Transverse colon (tissue), 4 donors: ENCODE data around the gene EFNA1. TPM values are rescaled to one million over a fixed set of nuclear protein-coding genes. Genes with fewer than 3 reads are reported as not detected.
A peak's percentile ranks its signal among the peaks of the same experiment; 100 is the strongest.

Experiments
- DNase-seq: peaks from one replicate; pipeline ENCODE4 v3.0.0-alpha.2; 2019
- H3K27ac ChIP-seq, 4 donors: fragments of 200-600 bp; sonication (generic); 2 replicates each; pipeline ENCODE4 v1.5.1; 2016 to 2018; ENCODE audit warnings: inconsistent platforms in 4 of 4
- H3K27me3 ChIP-seq: fragments of 200-600 bp; sonication (generic); 2 replicates; pipeline ENCODE4 v1.5.1; 2017; ENCODE audit warnings: inconsistent platforms
- H3K36me3 ChIP-seq, 4 donors: fragments of 200-600 bp; sonication (generic); 2 replicates each; pipeline ENCODE4 v1.5.1; 2017 to 2019; ENCODE audit warnings: inconsistent platforms in 4 of 4
- H3K4me1 ChIP-seq, 4 donors: fragments of 200-600 bp; sonication (generic); 2 replicates each; pipeline ENCODE4 v1.5.1; 2017 to 2020; ENCODE audit warnings: inconsistent platforms in 4 of 4
- H3K4me3 ChIP-seq, 4 donors: fragments of 200-600 bp; sonication (generic); 1 replicate in 1 of 4; 2 replicates in 3 of 4; pipeline versions ENCODE4 v1.5.1 to v1.6.1; 2017 to 2019; ENCODE audit warnings: inconsistent platforms in 4 of 4
- H3K9me3 ChIP-seq, 2 donors: fragments of 200-600 bp; sonication (generic); 2 replicates each; pipeline ENCODE4 v1.5.1; 2017 to 2019; ENCODE audit warnings: inconsistent platforms in 2 of 2
- CTCF ChIP-seq, 5 experiments: fragments of 200-600 bp in 3 of 5; fragments of 450-650 bp in 2 of 5; sonication (generic) in 3 of 5; IDR thresholded peaks; 1 replicate in 2 of 5; 2 replicates in 3 of 5; pipeline ENCODE4 v1.5.1; 2016 to 2017; ENCODE audit warnings: antibody characterized with exemption in 5 of 5, inconsistent platforms in 3 of 5, mild to moderate bottlenecking in 2 of 5, moderate library complexity in 1 of 5
- EP300 ChIP-seq: sonication (generic); formaldehyde crosslinking; IDR thresholded peaks from one replicate; pipeline ENCODE4 v1.6.1; 2017; ENCODE audit warnings: antibody characterized with exemption, low read depth
- POLR2A ChIP-seq: fragments of 450-650 bp; IDR thresholded peaks from one replicate; pipeline ENCODE4 v1.6.1; 2016; ENCODE audit warnings: antibody characterized with exemption, mild to moderate bottlenecking, moderate library complexity
- POLR2AphosphoS5 ChIP-seq, 3 donors: sonication (generic); formaldehyde crosslinking; IDR thresholded peaks; one replicate each; pipeline ENCODE4 v1.6.1; 2016; ENCODE audit warnings: antibody characterized with exemption in 3 of 3
- WGBS, 2 donors: methylation state at CpG; one replicate each; pipeline ENCODE4 v1.1.5; 2018; ENCODE audit warnings: low coverage in 1 of 2; 5-methylcytosine and 5-hydroxymethylcytosine counted together
- in situ Hi-C, 4 donors: fragments of 200-750 bp; cut with MboI; loops; one replicate each; pipeline versions ENCODE4 v1.15.0 to v1.15.1; 2017; ENCODE audit warnings: low sequenced_read_pairs in 3 of 4, low pct_ligation_motif_present in 1 of 4, low pct_unique_long_range_greater_than_20kb in 1 of 4
- intact Hi-C: fragments of 100-400 bp; cut with DNase I; formaldehyde crosslinking; loops from one replicate; pipeline ENCODE4 v1.15.1; 2023; ENCODE audit warnings: low total_unique reads
- total RNA-seq, 4 donors: library from RNA; depleted of rRNA; stranded (reverse); fragments of >200 nt; gene quantifications; one replicate each; pipeline ENCODE4 v1.1.0, GENCODE V29; 2016

EFNA1 gene
- total RNA-seq, 4 donors from 2014 or later: 18.5 to 108 (median 62.7) TPM

GRCh38 chr1:155092131-155092530 lies 35.5 kb upstream of the EFNA1 start:
- no peak for DNase-seq
- H3K36me3 ChIP-seq: no peaks in the 10 kb centered on the region
- peaks cover 12 to 26% (median 19%) of the 10 kb centered on the region in 4 donors for H3K4me1 ChIP-seq
- WGBS, 2 donors: 69% methylated on average over 6 of the region's 6 CpGs; no CpG with 5 or more reads in 1 of the 2 donors
- no peaks in the 10 kb centered on the region for H3K9me3 ChIP-seq
- H3K4me3 ChIP-seq: no peak overlapping the region
- H3K27ac ChIP-seq: no peak overlapping the region
- in situ Hi-C loops (loop anchor here (5.0 to 10.0 kb wide), 2 partner anchors 73 to 75 kb away; no protein-coding TSS in a partner anchor), intact Hi-C loops (loop anchor here (5.0 kb wide), 1 partner anchor 35 kb away; the partner anchor contains the start of gene EFNA1)
- TF ChIP-seq POLR2AphosphoS5 (IDR thresholded peaks at IDR 0.05) (no peak), CTCF (IDR thresholded peaks at IDR 0.05) (no peak), POLR2A (no peak), EP300 (no peak)
- no peaks in the 10 kb centered on the region for H3K27me3 ChIP-seq

GRCh38 chr1:155092641-155093040 lies 35.0 kb upstream of the EFNA1 start:
- no peak overlapping the region for H3K27ac ChIP-seq
- H3K4me3 ChIP-seq: no peak overlapping the region
- no peak for DNase-seq
- in situ Hi-C loops: loop anchor here (5.0 to 10.0 kb wide), 2 partner anchors 72 to 75 kb away; no protein-coding TSS in a partner anchor
- H3K9me3 ChIP-seq: no peaks in the 10 kb centered on the region
- no peaks in the 10 kb centered on the region for H3K36me3 ChIP-seq
- WGBS, 2 donors: 83% methylated on average over 12 of the region's 12 CpGs; no CpG with 5 or more reads in 1 of the 2 donors
- TF ChIP-seq POLR2A (no peak), CTCF (IDR thresholded peaks at IDR 0.05) (no peak), EP300 (no peak), POLR2AphosphoS5 (IDR thresholded peaks at IDR 0.05) (no peak)
- intact Hi-C loops: loop anchor here (5.0 kb wide), 1 partner anchor 35 kb away; the partner anchor contains the start of gene EFNA1
- peaks cover 12 to 26% (median 19%) of the 10 kb centered on the region in 4 donors for H3K4me1 ChIP-seq
- H3K27me3 ChIP-seq: no peaks in the 10 kb centered on the region

- intact Hi-C loops (loop anchor here (2.0 to 5.0 kb wide), 2 partner anchors 33 to 73 kb away; partner anchors contain the start of gene EFNA1), in situ Hi-C loops (loop anchor here (5.0 to 10.0 kb wide), 2 partner anchors 71 to 73 kb away; no protein-coding TSS in a partner anchor)
- no peaks in the 10 kb centered on the region for H3K27me3 ChIP-seq
- H3K9me3 ChIP-seq: no peaks in the 10 kb centered on the region
- H3K4me1 ChIP-seq: peaks cover 12 to 26% (median 19%) of the 10 kb centered on the region in 4 donors
- TF ChIP-seq CTCF (IDR thresholded peaks at IDR 0.05): peak; percentile 39 to 52 (median 40)
- TF ChIP-seq EP300: no peak
- TF ChIP-seq POLR2A: no peak
- TF ChIP-seq POLR2AphosphoS5 (IDR thresholded peaks at IDR 0.05): no peak
- DNase-seq: no peak
- WGBS, 2 donors: 21% methylated on average over 13 of the region's 13 CpGs; no CpG with 5 or more reads in 1 of the 2 donors
- H3K36me3 ChIP-seq: no peaks in the 10 kb centered on the region
- peak overlapping the region; percentile 23 to 64 (median 50) for H3K27ac ChIP-seq
- no peak overlapping the region for H3K4me3 ChIP-seq
Measured at GRCh38 chr1:155093911-155094621, 33.6 kb upstream of the EFNA1 start.

GRCh38 chr1:155094622-155094948 lies 33.1 kb upstream of the EFNA1 start:
- no peaks in the 10 kb centered on the region for H3K9me3 ChIP-seq
- in situ Hi-C loops: loop anchor here (5.0 to 10.0 kb wide), 2 partner anchors 70 to 73 kb away; no protein-coding TSS in a partner anchor
- H3K36me3 ChIP-seq: no peaks in the 10 kb centered on the region
- peaks cover 12 to 26% (median 19%) of the 10 kb centered on the region in 4 donors for H3K4me1 ChIP-seq
- no peak for DNase-seq
- no peaks in the 10 kb centered on the region for H3K27me3 ChIP-seq
- no peak overlapping the region for H3K4me3 ChIP-seq
- peak overlapping the region; percentile 23 to 64 (median 50) for H3K27ac ChIP-seq
- intact Hi-C loops: loop anchor here (2.0 to 5.0 kb wide), 2 partner anchors 33 to 72 kb away; partner anchors contain the start of gene EFNA1
- WGBS, 2 donors: 38 to 68% methylated on average over 2 of the region's 2 CpGs
- no peak for TF ChIP-seq POLR2AphosphoS5 (IDR thresholded peaks at IDR 0.05)
- TF ChIP-seq CTCF (IDR thresholded peaks at IDR 0.05): peak in 1 of 5 experiments; percentile 2
